ENCODE measurements around the gene RASL10B. TPM values are rescaled to one million over a fixed set of nuclear protein-coding genes. Genes with fewer than 3 reads are reported as not detected.

The RASL10B gene
- total RNA-seq, 2 experiments from 2014 or later, result 0.22 to 0.47 TPM

DNA sequence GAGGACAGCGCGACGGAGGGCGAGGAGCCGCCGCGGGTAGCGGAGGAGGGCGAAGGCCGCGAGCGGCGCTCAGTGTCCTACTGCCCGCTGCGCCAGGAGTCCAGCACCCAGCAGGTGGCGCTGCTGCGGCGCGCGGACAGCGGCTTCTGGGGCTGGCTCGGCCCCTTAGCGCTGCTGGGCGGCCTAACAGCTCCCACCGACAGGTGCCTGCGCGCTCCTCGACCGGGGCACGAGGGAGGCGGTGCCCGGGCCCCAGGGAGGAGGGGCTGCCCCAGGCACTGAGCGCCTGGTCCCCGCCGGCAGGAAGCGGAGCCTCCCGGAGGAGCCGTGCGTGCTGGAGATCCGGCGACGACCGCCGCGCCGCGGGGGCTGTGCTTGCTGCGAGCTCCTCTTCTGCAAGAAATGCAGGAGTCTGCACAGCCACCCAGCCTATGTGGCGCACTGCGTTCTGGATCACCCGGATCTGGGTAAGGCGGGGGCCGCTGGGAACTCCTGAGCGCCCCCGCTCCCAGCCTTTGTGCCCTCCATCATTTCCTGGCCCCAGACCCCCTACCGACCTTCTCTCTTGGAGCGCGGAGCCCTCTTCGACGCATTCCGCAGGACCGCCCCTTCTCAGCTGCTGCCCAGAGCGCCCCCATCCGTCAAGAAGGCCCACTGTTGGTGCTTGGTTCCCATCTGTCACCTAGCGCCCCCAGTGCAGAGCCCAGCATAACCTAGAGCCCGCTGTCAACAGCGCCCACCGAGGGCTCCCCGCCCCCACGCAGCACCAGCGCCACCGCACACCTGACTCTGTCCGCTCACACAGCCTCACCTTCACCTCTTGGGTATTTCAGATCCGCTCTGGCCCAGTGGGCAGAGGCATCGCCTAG is 32.9 kb downstream of the RASL10B start:
- Mint-ChIP-seq H3K36me3 (ENCODE audit: low read depth) (no peaks in the 10 kb centered on the region), H3K27me3 (no peaks in the 10 kb centered on the region), H3K4me1 (ENCODE audit: low read depth) (peaks cover 7% of the 10 kb centered on the region), H3K27ac (peak overlapping the region; percentile 32), H3K9me3 (no peaks in the 10 kb centered on the region), H3K4me3 (peak overlapping the region; percentile 90)
- Histone ChIP-seq H3K27ac (ENCODE audit: low read depth in 1 of 2, low read length in 2 of 2) (peak overlapping the region; percentile 20 to 23), H3K36me3 (ENCODE audit: insufficient read depth, low read length) (no peaks in the 10 kb centered on the region), H3K27me3 (ENCODE audit: control insufficient read depth in 1 of 2, insufficient read depth in 2 of 2, low read length in 2 of 2) (no peaks in the 10 kb centered on the region), H3K4me1 (ENCODE audit: insufficient read depth, low read length) (peaks cover 12% of the 10 kb centered on the region), H3K4me3 (ENCODE audit: low read length) (peak overlapping the region; percentile 79), H3K9me3 (ENCODE audit: control insufficient read depth in 1 of 2, insufficient read depth in 1 of 2, low read length in 2 of 2) (no peaks in the 10 kb centered on the region)
- TF ChIP-seq, protein P1, sequence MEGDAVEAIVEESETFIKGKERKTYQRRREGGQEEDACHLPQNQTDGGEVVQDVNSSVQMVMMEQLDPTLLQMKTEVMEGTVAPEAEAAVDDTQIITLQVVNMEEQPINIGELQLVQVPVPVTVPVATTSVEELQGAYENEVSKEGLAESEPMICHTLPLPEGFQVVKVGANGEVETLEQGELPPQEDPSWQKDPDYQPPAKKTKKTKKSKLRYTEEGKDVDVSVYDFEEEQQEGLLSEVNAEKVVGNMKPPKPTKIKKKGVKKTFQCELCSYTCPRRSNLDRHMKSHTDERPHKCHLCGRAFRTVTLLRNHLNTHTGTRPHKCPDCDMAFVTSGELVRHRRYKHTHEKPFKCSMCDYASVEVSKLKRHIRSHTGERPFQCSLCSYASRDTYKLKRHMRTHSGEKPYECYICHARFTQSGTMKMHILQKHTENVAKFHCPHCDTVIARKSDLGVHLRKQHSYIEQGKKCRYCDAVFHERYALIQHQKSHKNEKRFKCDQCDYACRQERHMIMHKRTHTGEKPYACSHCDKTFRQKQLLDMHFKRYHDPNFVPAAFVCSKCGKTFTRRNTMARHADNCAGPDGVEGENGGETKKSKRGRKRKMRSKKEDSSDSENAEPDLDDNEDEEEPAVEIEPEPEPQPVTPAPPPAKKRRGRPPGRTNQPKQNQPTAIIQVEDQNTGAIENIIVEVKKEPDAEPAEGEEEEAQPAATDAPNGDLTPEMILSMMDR (IDR thresholded peaks at IDR 0.05), result peak; percentile 82
- POLR2A ChIA-PET, result interaction anchor here (0.6 to 3.2 kb wide), 18 partner anchors 11 to 784 kb away, joined by 3 to 142 read pairs (median 4); partner anchors contain the start of genes LIG3, MMP28, PEX12 and RASL10B
- ATAC-seq (ENCODE audit: poor library complexity) (peak; percentile 87), DNase-seq (peak; percentile 72 to 94 (median 84))
- intact Hi-C loops (cut with DNase I, micrococcal nuclease), result loop anchor here (1.0 to 10.0 kb wide), 3 partner anchors 40 to 380 kb away; partner anchors contain the start of gene TAF15 (in 2 of the 2)
- CTCF ChIA-PET, result interaction anchor here (0.8 to 5.5 kb wide), 38 partner anchors 11 to 784 kb away, joined by 3 to 156 read pairs (median 4); partner anchors contain the start of genes LIG3, MMP28, PEX12 and RASL10B

DNA sequence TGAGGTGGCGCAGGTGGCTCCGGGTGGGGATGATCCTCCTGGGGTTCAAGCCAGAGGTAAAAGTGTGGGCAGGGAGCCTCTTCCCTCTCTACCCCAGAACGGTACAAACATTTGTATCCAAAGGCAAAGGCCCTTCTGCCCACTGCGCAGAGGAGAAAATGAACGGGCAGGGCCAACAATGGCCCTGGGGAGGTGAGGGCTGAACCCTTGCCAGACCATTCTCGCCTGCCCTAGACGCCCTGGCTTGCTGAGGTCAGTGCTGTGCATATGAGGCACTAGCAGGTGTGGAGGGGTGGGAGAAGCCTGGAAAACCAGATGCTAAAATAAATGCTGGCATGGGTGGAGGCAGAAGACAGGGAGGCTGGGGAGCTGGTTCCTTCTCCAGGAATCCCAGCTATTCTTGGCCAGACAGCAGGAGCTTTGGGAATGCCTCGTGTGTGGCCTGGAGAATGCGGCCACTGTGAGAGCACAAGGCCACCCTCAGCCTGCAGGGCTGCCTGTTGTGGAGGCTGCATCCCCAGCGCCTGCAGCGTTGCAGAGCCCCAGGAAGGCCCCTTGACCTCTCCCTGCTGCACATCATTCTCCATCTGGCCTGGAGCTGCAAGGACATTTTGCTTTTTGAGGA is 33.8 kb downstream of the RASL10B start:
- ATAC-seq (ENCODE audit: poor library complexity), result no peak
- H3K36me3 ChIP-seq (ENCODE audit: insufficient read depth, low read length), result no peaks in the 10 kb centered on the region
- POLR2A ChIA-PET, result interaction anchor here (0.7 to 3.2 kb wide), 5 partner anchors 31 to 391 kb away, joined by 3 to 142 read pairs (median 11); partner anchors contain the start of genes MMP28, PEX12, SLFN11 and TAF15
- CTCF ChIA-PET, result interaction anchor here (0.8 to 5.5 kb wide), 18 partner anchors 17 to 634 kb away, joined by 3 to 156 read pairs (median 6); partner anchors contain the start of genes MMP28, RASL10B and TAF15
- H3K27ac Mint-ChIP-seq, result peak overlapping the region; percentile 32
- DNase-seq, result no peak
- H3K4me3 ChIP-seq (ENCODE audit: low read length), result peak overlapping the region; percentile 79
- no peaks in the 10 kb centered on the region for H3K27me3 ChIP-seq (ENCODE audit: control insufficient read depth in 1 of 2, insufficient read depth in 2 of 2, low read length in 2 of 2)
- peaks cover 7% of the 10 kb centered on the region for H3K4me1 Mint-ChIP-seq (ENCODE audit: low read depth)
- no peaks in the 10 kb centered on the region for H3K9me3 ChIP-seq (ENCODE audit: control insufficient read depth in 1 of 2, insufficient read depth in 1 of 2, low read length in 2 of 2)
- TF ChIP-seq, protein P1 (IDR thresholded peaks at IDR 0.05), result no peak
- H3K4me1 ChIP-seq (ENCODE audit: insufficient read depth, low read length), result peaks cover 12% of the 10 kb centered on the region
- H3K36me3 Mint-ChIP-seq (ENCODE audit: low read depth), result no peaks in the 10 kb centered on the region
- intact Hi-C loops (cut with DNase I, micrococcal nuclease), result loop anchor here in 1 of 2 experiments (10.0 kb wide), 1 partner anchor 380 kb away; no protein-coding TSS in a partner anchor
- H3K4me3 Mint-ChIP-seq, result peak overlapping the region; percentile 90
- H3K27ac ChIP-seq (ENCODE audit: low read depth in 1 of 2, low read length in 2 of 2), result no peak overlapping the region
- H3K9me3 Mint-ChIP-seq, result no peaks in the 10 kb centered on the region
- H3K27me3 Mint-ChIP-seq, result no peaks in the 10 kb centered on the region

All from CD4-positive, alpha-beta T cell (primary cell).